ENCODE data around the gene TSHZ2. TPM values are rescaled to one million over a fixed set of nuclear protein-coding genes. Genes with fewer than 3 reads are reported as not detected.

Gene TSHZ2
- total and polyA plus RNA-seq, 2 donors (not counting 3 experiments of a cell fraction or from before 2014, with no cell fraction given), result not detected

DNA sequence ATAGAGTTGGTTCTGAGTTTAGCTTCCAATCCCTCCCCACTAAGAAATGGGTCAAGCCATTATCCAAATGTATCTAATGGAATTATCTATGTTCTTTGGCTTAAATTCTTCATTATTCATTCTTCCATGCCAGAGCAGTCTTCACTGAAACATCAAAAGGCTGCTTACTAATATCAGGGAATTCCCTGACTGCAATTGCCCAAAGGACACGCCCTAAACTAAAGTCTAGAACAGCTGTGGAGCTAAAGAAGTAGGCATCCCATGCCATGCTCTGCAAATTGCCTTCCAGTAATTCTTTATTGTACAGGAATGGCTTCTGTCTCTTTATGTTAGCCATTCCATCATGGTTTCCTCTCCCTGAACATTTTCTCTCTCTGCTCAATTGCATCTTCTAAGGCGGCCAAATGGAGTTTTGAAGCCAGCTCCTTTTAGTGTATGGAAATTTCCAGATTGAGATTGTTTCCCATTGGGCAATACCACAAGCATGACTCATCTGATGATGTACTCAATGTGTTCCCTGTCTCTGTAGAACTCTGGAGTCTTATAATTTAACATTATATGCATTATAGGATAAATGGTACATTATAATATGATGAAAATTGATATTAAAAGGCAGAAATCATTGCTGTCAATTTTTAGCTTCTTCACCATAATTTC, 28.8 kb upstream of the TSHZ2 start:
- Histone ChIP-seq H3K9ac (replicated peaks; ENCODE audit: extremely low read depth, insufficient read depth, low read length) (no peak overlapping the region), H2AFZ (ENCODE audit: low read depth, low read length) (no peak overlapping the region), H3K27ac (ENCODE audit: insufficient read depth, low read depth, low read length) (no peak overlapping the region), H3K4me2 (ENCODE audit: insufficient read depth, low read length) (no peak overlapping the region), H3K27me3 (ENCODE audit: control insufficient read depth in 2 of 2, insufficient read depth in 2 of 2, low read length in 2 of 2) (no peaks in the 10 kb centered on the region), H3K9me3 (replicated peaks; ENCODE audit: control insufficient read depth, insufficient read depth, low read length) (no peaks in the 10 kb centered on the region), H4K20me1 (replicated peaks; ENCODE audit: control insufficient read depth, extremely low read depth, insufficient read depth, low read length) (no peaks in the 10 kb centered on the region), H3K79me2 (ENCODE audit: control insufficient read depth, insufficient read depth, low read length) (no peaks in the 10 kb centered on the region), H3K4me3 (replicated peaks in 1 of 3; ENCODE audit: insufficient read depth in 1 of 3, low read depth in 1 of 3, low read length in 3 of 3) (no peak overlapping the region), H3K4me1 (ENCODE audit: control insufficient read depth, extremely low read depth, insufficient read depth, low read length) (no peaks in the 10 kb centered on the region), H3K36me3 (ENCODE audit: control insufficient read depth in 2 of 2, extremely low read depth in 1 of 2, insufficient read depth in 2 of 2, low read length in 2 of 2) (no peaks in the 10 kb centered on the region), H3K9me1 (replicated peaks; ENCODE audit: control insufficient read depth, extremely low read depth, insufficient read depth, low read length) (no peaks in the 10 kb centered on the region)
- BruUV-seq (replicated peaks), result no TSS peak
- DNase-seq (ENCODE audit: low read depth, low spot score), result no peak
- CTCF ChIA-PET, result no interaction called here
- dilution Hi-C loops (cut with MboI; ENCODE audit: extremely low pct_ligation_motif_present, low sequenced_read_pairs) (no loop called here), intact Hi-C loops (cut with micrococcal nuclease) (no loop called here)
- no peak for TF ChIP-seq FOS (IDR thresholded peaks at IDR 0.05; ENCODE audit: borderline replicate concordance, insufficient read depth, low read length)
- no peak for TF ChIP-seq MYC (IDR thresholded peaks at IDR 0.05; ENCODE audit: low read depth, low read length)
- TF ChIP-seq EZH2 (IDR thresholded peaks at IDR 0.05; ENCODE audit: borderline replicate concordance, low read depth, low read length, severe bottlenecking), result no peak
- no peak for TF ChIP-seq POLR2AphosphoS5 (IDR thresholded peaks at IDR 0.05; ENCODE audit: insufficient read depth, low read depth, low read length)
- TF ChIP-seq MAX (IDR thresholded peaks at IDR 0.05; ENCODE audit: insufficient read depth, insufficient read length), result no peak
- TF ChIP-seq GATA2 (IDR thresholded peaks at IDR 0.05; ENCODE audit: insufficient read depth, insufficient read length, low read depth, low read length), result no peak
- TF ChIP-seq CTCF (IDR thresholded peaks at IDR 0.05; ENCODE audit: extremely low read depth in 1 of 2, insufficient read depth in 1 of 2, low read depth in 1 of 2, low read length in 2 of 2), result no peak
- TF ChIP-seq POLR2A (IDR thresholded peaks at IDR 0.05; ENCODE audit: low read depth, low read length), result no peak
- TF ChIP-seq JUN (IDR thresholded peaks at IDR 0.05; ENCODE audit: borderline replicate concordance, insufficient read depth, insufficient read length, low read depth), result no peak
- POLR2A ChIA-PET, result no interaction called here
- FAIRE-seq, result no peak
